ENCODE results near the gene PELO. TPM values are rescaled to one million over a fixed set of nuclear protein-coding genes. Genes with fewer than 3 reads are reported as not detected.

Gene PELO
- total and polyA plus RNA-seq, 9 of the 15 experiments (the other 6 are each of a cell fraction or from before 2014, with no cell fraction given) = 5.8 to 14.6 (median 9.6) TPM

DNA sequence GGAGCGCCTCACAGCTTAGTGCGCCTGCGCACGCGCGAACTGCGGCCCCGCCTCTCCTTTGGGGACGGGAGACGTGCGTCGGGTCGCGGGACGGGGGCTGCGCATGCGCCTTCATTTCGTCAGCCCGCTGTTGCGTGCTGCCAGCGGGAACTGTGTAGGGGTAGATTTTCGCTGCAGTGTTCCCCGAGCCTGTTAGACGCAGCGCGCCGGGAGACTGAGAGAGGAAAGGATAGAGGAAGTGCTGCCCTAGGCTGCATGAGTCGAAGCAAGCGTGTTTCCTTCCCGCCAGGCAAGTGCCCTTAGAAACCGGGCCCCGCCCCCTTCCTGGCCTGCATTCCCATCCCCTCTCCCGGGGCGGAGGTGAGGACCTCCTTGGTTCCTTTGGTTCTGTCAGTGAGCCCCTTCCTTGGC, 12.3 kb downstream of the PELO start (continued):
- TF ChIP-seq, protein P1, sequence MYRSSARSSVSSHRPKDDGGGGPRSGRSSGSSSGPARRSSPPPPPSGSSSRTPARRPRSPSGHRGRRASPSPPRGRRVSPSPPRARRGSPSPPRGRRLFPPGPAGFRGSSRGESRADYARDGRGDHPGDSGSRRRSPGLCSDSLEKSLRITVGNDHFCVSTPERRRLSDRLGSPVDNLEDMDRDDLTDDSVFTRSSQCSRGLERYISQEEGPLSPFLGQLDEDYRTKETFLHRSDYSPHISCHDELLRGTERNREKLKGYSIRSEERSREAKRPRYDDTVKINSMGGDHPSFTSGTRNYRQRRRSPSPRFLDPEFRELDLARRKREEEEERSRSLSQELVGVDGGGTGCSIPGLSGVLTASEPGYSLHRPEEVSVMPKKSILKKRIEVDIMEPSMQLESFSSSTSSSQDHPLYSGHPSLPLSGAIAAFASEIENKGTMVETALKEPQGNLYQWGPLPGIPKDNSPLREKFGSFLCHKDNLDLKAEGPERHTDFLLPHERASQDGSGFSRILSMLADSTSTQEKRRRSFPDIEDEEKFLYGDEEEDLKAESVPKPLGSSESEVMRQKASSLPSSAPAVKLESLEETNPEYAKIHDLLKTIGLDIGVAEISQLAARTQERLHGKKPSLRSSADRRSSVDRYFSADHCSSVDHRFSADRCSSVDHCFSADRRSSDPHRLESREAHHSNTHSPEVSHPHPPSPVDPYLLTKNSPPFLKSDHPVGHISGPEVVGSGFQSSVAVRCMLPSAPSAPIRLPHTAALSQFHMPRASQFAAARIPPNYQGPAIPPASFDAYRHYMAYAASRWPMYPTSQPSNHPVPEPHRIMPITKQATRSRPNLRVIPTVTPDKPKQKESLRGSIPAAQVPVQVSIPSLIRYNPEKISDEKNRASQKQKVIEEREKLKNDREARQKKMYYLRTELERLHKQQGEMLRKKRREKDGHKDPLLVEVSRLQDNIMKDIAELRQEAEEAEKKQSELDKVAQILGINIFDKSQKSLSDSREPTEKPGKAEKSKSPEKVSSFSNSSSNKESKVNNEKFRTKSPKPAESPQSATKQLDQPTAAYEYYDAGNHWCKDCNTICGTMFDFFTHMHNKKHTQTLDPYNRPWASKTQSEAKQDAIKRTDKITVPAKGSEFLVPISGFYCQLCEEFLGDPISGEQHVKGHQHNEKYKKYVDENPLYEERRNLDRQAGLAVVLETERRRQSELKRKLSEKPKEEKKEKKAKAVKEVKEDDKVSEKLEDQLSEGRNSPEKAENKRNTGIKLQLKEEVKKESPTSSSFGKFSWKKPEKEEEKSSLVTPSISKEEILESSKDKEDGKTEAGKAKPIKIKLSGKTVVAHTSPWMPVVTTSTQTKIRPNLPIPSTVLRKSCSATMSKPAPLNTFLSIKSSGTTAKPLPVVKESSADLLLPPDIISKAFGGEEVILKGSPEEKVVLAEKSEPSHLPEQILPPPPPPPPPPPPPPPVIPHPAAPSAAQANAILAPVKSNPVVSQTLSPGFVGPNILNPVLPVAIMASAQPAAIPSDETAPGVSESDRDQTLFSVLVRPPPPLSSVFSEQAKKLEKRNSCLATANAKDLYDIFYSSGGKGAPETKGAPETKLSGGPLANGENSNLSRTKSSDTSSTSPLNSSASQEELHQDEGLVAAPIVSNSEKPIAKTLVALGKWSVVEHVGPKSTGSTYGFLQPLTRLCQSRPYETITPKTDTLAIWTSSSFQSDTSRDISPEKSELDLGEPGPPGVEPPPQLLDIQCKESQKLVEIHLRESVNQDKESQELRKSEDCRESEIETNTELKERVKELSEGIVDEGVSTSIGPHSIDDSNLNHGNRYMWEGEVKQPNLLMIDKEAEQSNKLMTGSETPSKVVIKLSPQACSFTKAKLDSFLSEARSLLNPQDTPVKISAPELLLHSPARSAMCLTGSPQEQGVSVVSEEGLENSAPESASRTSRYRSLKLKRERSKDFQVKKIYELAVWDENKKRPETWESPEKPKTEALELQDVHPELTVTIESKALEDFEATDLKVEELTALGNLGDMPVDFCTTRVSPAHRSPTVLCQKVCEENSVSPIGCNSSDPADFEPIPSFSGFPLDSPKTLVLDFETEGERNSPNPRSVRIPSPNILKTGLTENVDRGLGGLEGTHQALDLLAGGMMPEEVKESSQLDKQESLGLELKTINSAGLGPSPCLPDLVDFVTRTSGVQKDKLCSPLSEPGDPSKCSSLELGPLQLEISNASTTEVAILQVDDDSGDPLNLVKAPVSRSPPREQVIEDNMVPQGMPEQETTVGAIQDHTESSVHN (IDR thresholded peaks at IDR 0.05; ENCODE audit: borderline replicate concordance in 1 of 2, low read depth in 1 of 2) = no peak
- TF ChIP-seq ARID1B (IDR thresholded peaks at IDR 0.05) (no peak), DNMT1 (IDR thresholded peaks at IDR 0.05) (no peak), GTF2E2 (tag; IDR thresholded peaks at IDR 0.05) (no peak), LEF1 (IDR thresholded peaks at IDR 0.05) (no peak), NONO (IDR thresholded peaks at IDR 0.05; ENCODE audit: low read depth in 2 of 2, low read length in 1 of 2) (no peak)
- TF ChIP-seq, protein P2, sequence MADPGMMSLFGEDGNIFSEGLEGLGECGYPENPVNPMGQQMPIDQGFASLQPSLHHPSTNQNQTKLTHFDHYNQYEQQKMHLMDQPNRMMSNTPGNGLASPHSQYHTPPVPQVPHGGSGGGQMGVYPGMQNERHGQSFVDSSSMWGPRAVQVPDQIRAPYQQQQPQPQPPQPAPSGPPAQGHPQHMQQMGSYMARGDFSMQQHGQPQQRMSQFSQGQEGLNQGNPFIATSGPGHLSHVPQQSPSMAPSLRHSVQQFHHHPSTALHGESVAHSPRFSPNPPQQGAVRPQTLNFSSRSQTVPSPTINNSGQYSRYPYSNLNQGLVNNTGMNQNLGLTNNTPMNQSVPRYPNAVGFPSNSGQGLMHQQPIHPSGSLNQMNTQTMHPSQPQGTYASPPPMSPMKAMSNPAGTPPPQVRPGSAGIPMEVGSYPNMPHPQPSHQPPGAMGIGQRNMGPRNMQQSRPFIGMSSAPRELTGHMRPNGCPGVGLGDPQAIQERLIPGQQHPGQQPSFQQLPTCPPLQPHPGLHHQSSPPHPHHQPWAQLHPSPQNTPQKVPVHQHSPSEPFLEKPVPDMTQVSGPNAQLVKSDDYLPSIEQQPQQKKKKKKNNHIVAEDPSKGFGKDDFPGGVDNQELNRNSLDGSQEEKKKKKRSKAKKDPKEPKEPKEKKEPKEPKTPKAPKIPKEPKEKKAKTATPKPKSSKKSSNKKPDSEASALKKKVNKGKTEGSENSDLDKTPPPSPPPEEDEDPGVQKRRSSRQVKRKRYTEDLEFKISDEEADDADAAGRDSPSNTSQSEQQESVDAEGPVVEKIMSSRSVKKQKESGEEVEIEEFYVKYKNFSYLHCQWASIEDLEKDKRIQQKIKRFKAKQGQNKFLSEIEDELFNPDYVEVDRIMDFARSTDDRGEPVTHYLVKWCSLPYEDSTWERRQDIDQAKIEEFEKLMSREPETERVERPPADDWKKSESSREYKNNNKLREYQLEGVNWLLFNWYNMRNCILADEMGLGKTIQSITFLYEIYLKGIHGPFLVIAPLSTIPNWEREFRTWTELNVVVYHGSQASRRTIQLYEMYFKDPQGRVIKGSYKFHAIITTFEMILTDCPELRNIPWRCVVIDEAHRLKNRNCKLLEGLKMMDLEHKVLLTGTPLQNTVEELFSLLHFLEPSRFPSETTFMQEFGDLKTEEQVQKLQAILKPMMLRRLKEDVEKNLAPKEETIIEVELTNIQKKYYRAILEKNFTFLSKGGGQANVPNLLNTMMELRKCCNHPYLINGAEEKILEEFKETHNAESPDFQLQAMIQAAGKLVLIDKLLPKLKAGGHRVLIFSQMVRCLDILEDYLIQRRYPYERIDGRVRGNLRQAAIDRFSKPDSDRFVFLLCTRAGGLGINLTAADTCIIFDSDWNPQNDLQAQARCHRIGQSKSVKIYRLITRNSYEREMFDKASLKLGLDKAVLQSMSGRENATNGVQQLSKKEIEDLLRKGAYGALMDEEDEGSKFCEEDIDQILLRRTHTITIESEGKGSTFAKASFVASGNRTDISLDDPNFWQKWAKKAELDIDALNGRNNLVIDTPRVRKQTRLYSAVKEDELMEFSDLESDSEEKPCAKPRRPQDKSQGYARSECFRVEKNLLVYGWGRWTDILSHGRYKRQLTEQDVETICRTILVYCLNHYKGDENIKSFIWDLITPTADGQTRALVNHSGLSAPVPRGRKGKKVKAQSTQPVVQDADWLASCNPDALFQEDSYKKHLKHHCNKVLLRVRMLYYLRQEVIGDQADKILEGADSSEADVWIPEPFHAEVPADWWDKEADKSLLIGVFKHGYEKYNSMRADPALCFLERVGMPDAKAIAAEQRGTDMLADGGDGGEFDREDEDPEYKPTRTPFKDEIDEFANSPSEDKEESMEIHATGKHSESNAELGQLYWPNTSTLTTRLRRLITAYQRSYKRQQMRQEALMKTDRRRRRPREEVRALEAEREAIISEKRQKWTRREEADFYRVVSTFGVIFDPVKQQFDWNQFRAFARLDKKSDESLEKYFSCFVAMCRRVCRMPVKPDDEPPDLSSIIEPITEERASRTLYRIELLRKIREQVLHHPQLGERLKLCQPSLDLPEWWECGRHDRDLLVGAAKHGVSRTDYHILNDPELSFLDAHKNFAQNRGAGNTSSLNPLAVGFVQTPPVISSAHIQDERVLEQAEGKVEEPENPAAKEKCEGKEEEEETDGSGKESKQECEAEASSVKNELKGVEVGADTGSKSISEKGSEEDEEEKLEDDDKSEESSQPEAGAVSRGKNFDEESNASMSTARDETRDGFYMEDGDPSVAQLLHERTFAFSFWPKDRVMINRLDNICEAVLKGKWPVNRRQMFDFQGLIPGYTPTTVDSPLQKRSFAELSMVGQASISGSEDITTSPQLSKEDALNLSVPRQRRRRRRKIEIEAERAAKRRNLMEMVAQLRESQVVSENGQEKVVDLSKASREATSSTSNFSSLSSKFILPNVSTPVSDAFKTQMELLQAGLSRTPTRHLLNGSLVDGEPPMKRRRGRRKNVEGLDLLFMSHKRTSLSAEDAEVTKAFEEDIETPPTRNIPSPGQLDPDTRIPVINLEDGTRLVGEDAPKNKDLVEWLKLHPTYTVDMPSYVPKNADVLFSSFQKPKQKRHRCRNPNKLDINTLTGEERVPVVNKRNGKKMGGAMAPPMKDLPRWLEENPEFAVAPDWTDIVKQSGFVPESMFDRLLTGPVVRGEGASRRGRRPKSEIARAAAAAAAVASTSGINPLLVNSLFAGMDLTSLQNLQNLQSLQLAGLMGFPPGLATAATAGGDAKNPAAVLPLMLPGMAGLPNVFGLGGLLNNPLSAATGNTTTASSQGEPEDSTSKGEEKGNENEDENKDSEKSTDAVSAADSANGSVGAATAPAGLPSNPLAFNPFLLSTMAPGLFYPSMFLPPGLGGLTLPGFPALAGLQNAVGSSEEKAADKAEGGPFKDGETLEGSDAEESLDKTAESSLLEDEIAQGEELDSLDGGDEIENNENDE (IDR thresholded peaks at IDR 0.05; ENCODE audit: low read depth, low read length) = no peak
